Endothelial cell of umbilical vein (primary cell): ENCODE results near the gene SLC5A10.

Experiments
- CTCF ChIP-seq, 2 donors: IDR thresholded peaks; 1 replicate in 1 of 2; 2 replicates in 1 of 2; pipeline ENCODE4 v1.5.1; 2011; ENCODE audit warnings: low read length in 2 of 2, mild to moderate bottlenecking in 2 of 2, moderate library complexity in 2 of 2, control low read depth in 1 of 2, inconsistent platforms in 1 of 2, low read depth in 1 of 2; ENCODE audit not compliant: insufficient read depth in 1 of 2; ENCODE audit errors: extremely low read depth in 1 of 2
- MAX ChIP-seq: IDR thresholded peaks from 2 replicates; pipeline ENCODE4 v1.6.1; 2011; ENCODE audit not compliant: insufficient read depth, insufficient read length
- MYC ChIP-seq: IDR thresholded peaks from one replicate; pipeline ENCODE4 v1.6.1; 2011; ENCODE audit warnings: mild to moderate bottlenecking, low read depth, low read length
- POLR2A ChIP-seq: IDR thresholded peaks from 2 replicates; pipeline ENCODE4 v1.6.1; 2012; ENCODE audit warnings: low read depth, mild to moderate bottlenecking, control low read depth, low read length

GRCh38 chr17:18917506-18918032, 34.4 kb upstream of the SLC5A10 start:
- TF ChIP-seq MYC, result no peak
- no peak for TF ChIP-seq CTCF (IDR thresholded peaks at IDR 0.05; ENCODE audit: extremely low read depth in 1 of 2, insufficient read depth in 1 of 2, low read depth in 1 of 2, low read length in 2 of 2)
- no peak for TF ChIP-seq POLR2A
- no peak for TF ChIP-seq MAX
